WTC11 (cell line): ENCODE measurements around the gene COX7B. TPM values are rescaled to one million over a fixed set of nuclear protein-coding genes. Genes with fewer than 3 reads are reported as not detected.

ENCODE experiments used
- ATAC-seq: fragments of 200-7000 bp; cut with Tn5 transposase; 2 replicates; pipeline ENCODE4 v1.10.0; 2021; ENCODE audit warnings: mild to moderate bottlenecking, moderate library complexity
- CTCF ChIA-PET: fragments of 300-600 bp; sonication (Branson Sonifier 250); formaldehyde crosslinking; loops from one replicate; lab custom pipeline; 2021; ENCODE audit warnings: antibody characterized with exemption; lab: Charles Lee
- POLR2A ChIA-PET: fragments of 350-600 bp; sonication (Branson Sonifier 250); formaldehyde crosslinking; loops from one replicate; lab custom pipeline; 2021; ENCODE audit warnings: antibody characterized with exemption; lab: Charles Lee
- DNase-seq: peaks from one replicate; pipeline ENCODE4 v3.0.0; 2021; ENCODE audit warnings: low spot score
- H3K27ac Mint-ChIP-seq: 2 replicates; pipeline ENCODE4 v1.8.0; 2021; ENCODE audit warnings: mixed read lengths
- H3K27me3 Mint-ChIP-seq: 2 replicates; pipeline ENCODE4 v1.8.0; 2021; ENCODE audit warnings: low read depth, mild to moderate bottlenecking, moderate library complexity, mixed read lengths
- H3K36me3 Mint-ChIP-seq: 2 replicates; pipeline ENCODE4 v1.8.0; 2021; ENCODE audit warnings: mixed read lengths
- H3K4me1 Mint-ChIP-seq: 2 replicates; pipeline ENCODE4 v1.8.0; 2022; ENCODE audit warnings: mixed read lengths
- H3K4me3 Mint-ChIP-seq: 2 replicates; pipeline ENCODE4 v1.8.0; 2021; ENCODE audit warnings: mild to moderate bottlenecking, moderate library complexity, mixed read lengths
- H3K9me3 Mint-ChIP-seq: 2 replicates; pipeline ENCODE4 v1.8.0; 2021; ENCODE audit warnings: mixed read lengths
- ATF6 ChIP-seq: sonication (generic); formaldehyde crosslinking; IDR thresholded peaks from 2 replicates; pipeline ENCODE4 v1.8.1; 2023; ENCODE audit warnings: mild to moderate bottlenecking, missing genetic modification reagents
- CREB1 ChIP-seq: sonication (generic); formaldehyde crosslinking; IDR thresholded peaks from 2 replicates; pipeline ENCODE4 v1.8.0; 2023; ENCODE audit warnings: mild to moderate bottlenecking, missing genetic modification reagents
- CREM ChIP-seq: sonication (generic); formaldehyde crosslinking; IDR thresholded peaks from 2 replicates; pipeline ENCODE4 v1.8.1; 2022; ENCODE audit warnings: mild to moderate bottlenecking, missing genetic modification reagents, moderate library complexity
- FOXP4 ChIP-seq: sonication (generic); formaldehyde crosslinking; IDR thresholded peaks from 2 replicates; pipeline ENCODE4 v1.8.0; 2022; ENCODE audit warnings: mild to moderate bottlenecking, missing genetic modification reagents
- GTF2I ChIP-seq: fragments of 250-450 bp; sonication (Bioruptor Pico); conservative IDR thresholded peaks from 2 replicates; pipeline ENCODE4 v1.4.0; 2021; ENCODE audit warnings: mild to moderate bottlenecking
- JUN ChIP-seq: sonication (generic); formaldehyde crosslinking; IDR thresholded peaks from 2 replicates; pipeline ENCODE4 v1.8.0; 2023; ENCODE audit warnings: mild to moderate bottlenecking, missing genetic modification reagents
- MAX ChIP-seq: sonication (generic); formaldehyde crosslinking; IDR thresholded peaks from 2 replicates; pipeline ENCODE4 v1.8.0; 2022; ENCODE audit warnings: mild to moderate bottlenecking, missing genetic modification reagents
- MLX ChIP-seq: sonication (generic); formaldehyde crosslinking; IDR thresholded peaks from 2 replicates; pipeline ENCODE4 v1.8.1; 2023; ENCODE audit warnings: mild to moderate bottlenecking, missing genetic modification reagents, moderate library complexity
- NR1H2 ChIP-seq: sonication (generic); formaldehyde crosslinking; IDR thresholded peaks from 2 replicates; pipeline ENCODE4 v1.9.0; 2021; ENCODE audit warnings: mild to moderate bottlenecking, moderate library complexity, missing genetic modification reagents
- OVOL2 ChIP-seq: fragments of 250-450 bp; sonication (Bioruptor Pico); IDR thresholded peaks from 2 replicates; pipeline ENCODE4 v1.9.0; 2021; ENCODE audit warnings: mild to moderate bottlenecking, borderline replicate concordance
- RELA ChIP-seq: sonication (generic); formaldehyde crosslinking; IDR thresholded peaks from 2 replicates; pipeline ENCODE4 v1.8.1; 2022; ENCODE audit warnings: missing genetic modification reagents, mild to moderate bottlenecking, borderline replicate concordance
- SMAD4 ChIP-seq: sonication (generic); formaldehyde crosslinking; IDR thresholded peaks from 2 replicates; pipeline ENCODE4 v1.8.0; 2022; ENCODE audit warnings: mild to moderate bottlenecking, missing genetic modification reagents
- SOX15 ChIP-seq: fragments of 250-450 bp; sonication (Bioruptor Pico); IDR thresholded peaks from 2 replicates; pipeline ENCODE4 v1.9.0; 2021; ENCODE audit warnings: mild to moderate bottlenecking
- TCF7 ChIP-seq: sonication (generic); formaldehyde crosslinking; IDR thresholded peaks from 2 replicates; pipeline ENCODE4 v1.8.0; 2022; ENCODE audit warnings: mild to moderate bottlenecking, low read depth, missing genetic modification reagents, moderate library complexity
- ZBTB21 ChIP-seq: sonication (generic); formaldehyde crosslinking; IDR thresholded peaks from 2 replicates; pipeline ENCODE4 v1.8.1; 2023; ENCODE audit warnings: mild to moderate bottlenecking, missing genetic modification reagents, borderline replicate concordance
- ZBTB43 ChIP-seq: sonication (generic); formaldehyde crosslinking; IDR thresholded peaks from 2 replicates; pipeline ENCODE4 v1.8.1; 2023; ENCODE audit warnings: mild to moderate bottlenecking, missing genetic modification reagents
- ZNF121 ChIP-seq: sonication (generic); formaldehyde crosslinking; IDR thresholded peaks from 2 replicates; pipeline ENCODE4 v1.8.0; 2023; ENCODE audit warnings: missing genetic modification reagents
- ZNF396 ChIP-seq: fragments of 250-450 bp; sonication (Bioruptor Pico); IDR thresholded peaks from 2 replicates; pipeline ENCODE4 v1.8.0; 2021; ENCODE audit warnings: mild to moderate bottlenecking, moderate library complexity, borderline replicate concordance
- total RNA-seq: library from RNA; stranded (reverse); gene quantifications from 3 replicates; pipeline ENCODE4 v1.2.3, GENCODE V29; 2021
- TF ChIP-seq, protein P1 (sequence below): fragments of 250-450 bp; sonication (Bioruptor Pico); conservative IDR thresholded peaks from 2 replicates; pipeline ENCODE4 v1.9.0; 2021; ENCODE audit warnings: mild to moderate bottlenecking
- TF ChIP-seq, protein P2 (sequence below): fragments of 250-450 bp; sonication (Bioruptor Pico); IDR thresholded peaks from 2 replicates; pipeline ENCODE4 v1.8.0; 2021; ENCODE audit warnings: mild to moderate bottlenecking

COX7B gene
- total RNA-seq, 1 experiment from 2014 or later: 281 TPM

DNA sequence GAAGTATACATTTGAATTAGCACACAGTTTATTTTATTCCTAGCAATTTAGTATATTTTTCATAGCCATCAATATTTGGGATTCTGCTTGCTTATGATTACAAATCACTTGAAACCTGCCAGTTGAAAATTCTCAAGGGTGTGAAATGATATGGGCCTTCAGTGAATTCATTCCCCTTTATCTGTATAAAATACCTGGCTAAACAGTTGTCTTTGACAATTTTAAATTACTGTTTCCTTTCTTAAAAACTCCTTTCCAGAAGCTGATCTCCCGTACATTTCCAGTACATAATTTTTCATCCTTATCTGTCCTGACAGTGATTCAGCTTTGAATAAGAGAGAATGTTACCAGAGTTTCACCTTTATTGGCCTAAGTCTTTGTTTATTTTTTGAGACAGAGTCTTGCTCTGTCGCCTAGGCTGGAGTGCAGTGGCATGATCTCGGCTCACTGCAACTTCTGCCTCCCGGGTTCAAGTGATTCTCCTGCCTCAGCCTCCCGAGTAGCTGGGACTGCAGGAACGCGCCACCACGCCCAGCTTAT lies 25.1 kb downstream of the COX7B start (continued):
- TF ChIP-seq ZBTB43 (no peak), ZBTB21 (no peak), SOX15 (CRISPR knock-in tag) (no peak), RELA (CRISPR knock-in tag) (no peak), JUN (CRISPR knock-in tag) (no peak), GTF2I (no peak), FOXP4 (CRISPR knock-in tag) (no peak), CREB1 (CRISPR knock-in tag) (no peak), SMAD4 (CRISPR knock-in tag) (no peak)

DNA sequence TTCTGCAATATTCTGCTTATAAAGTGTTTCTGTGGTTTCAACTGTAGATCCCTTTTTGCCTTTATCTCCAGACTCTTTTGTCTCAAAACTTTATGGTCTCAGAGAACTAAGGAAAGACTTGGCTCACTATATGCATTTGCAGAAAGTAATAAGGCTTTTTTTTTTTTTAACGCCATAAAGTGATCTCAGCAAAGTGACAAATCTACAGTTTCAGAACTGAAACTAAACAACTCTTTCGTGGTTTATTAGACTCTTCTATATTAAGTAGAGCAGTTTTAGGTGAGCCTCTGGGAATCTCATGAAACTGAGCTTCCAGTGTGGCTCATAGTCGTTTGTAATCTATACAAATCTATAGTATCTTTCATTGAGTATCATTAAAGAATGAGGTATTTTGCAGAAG lies 26.5 kb downstream of the COX7B start:
- Mint-ChIP-seq H3K4me3 (no peak overlapping the region), H3K27ac (no peak overlapping the region), H3K4me1 (no peaks in the 10 kb centered on the region), H3K36me3 (no peaks in the 10 kb centered on the region), H3K27me3 (no peaks in the 10 kb centered on the region), H3K9me3 (peaks cover 4% of the 10 kb centered on the region; the same call in 1 of the 2 replicates)
- ATAC-seq (no peak), DNase-seq (no peak)
- no peak for TF ChIP-seq ZBTB21
- no peak for TF ChIP-seq MLX (CRISPR knock-in tag)
- TF ChIP-seq, protein P1, sequence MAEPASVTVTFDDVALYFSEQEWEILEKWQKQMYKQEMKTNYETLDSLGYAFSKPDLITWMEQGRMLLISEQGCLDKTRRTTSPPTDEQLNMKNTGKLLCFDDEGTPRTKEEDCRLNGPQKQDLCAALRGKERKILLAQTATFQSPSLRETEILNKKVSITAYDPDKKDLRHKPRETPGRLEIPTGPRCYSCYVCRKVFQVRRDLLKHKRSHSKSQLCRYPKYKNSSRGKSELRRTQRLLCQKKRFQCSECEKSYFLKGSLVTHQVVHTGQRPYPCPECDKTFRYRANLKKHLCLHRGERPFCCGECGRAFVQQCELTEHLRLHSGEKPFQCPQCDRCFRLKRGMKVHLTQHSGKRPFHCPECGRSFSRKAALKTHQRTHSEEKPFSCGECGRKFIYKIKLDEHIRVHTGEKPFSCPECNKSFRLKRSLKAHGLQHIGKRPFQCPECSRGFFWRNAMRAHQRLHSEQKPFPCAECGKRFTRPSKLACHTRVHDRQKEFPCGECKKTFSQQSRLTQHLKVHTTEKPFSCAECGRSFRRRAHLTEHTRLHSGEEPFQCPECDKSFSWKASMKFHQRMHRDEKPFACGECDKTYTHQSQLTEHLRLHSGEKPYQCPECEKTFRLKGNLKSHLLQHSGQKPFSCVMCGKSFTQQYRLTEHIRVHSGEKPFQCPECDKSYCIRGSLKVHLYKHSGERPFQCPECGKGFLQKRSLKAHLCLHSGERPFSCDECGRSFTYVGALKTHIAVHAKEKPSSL (CRISPR knock-in tag): no peak
- TF ChIP-seq OVOL2 (CRISPR knock-in tag): no peak
- no peak for TF ChIP-seq ATF6 (CRISPR knock-in tag)
- TF ChIP-seq MAX (CRISPR knock-in tag): no peak
- ChIA-PET CTCF (interaction anchor here (0.6 kb wide), 1 partner anchor 10 kb away, joined by 5 read pairs; no protein-coding TSS in a partner anchor), POLR2A (no interaction called here)

- POLR2A ChIA-PET: no interaction called here
- no peaks in the 10 kb centered on the region for H3K9me3 Mint-ChIP-seq
- no peaks in the 10 kb centered on the region for H3K4me1 Mint-ChIP-seq
- TF ChIP-seq TCF7 (no peak), CREB1 (CRISPR knock-in tag) (no peak), CREM (CRISPR knock-in tag) (no peak), ZNF121 (CRISPR knock-in tag) (no peak), ZNF396 (no peak), ZBTB43 (no peak), NR1H2 (CRISPR knock-in tag) (no peak), MLX (CRISPR knock-in tag) (no peak)
- TF ChIP-seq, protein P2, sequence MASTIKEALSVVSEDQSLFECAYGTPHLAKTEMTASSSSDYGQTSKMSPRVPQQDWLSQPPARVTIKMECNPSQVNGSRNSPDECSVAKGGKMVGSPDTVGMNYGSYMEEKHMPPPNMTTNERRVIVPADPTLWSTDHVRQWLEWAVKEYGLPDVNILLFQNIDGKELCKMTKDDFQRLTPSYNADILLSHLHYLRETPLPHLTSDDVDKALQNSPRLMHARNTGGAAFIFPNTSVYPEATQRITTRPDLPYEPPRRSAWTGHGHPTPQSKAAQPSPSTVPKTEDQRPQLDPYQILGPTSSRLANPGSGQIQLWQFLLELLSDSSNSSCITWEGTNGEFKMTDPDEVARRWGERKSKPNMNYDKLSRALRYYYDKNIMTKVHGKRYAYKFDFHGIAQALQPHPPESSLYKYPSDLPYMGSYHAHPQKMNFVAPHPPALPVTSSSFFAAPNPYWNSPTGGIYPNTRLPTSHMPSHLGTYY (CRISPR knock-in tag): no peak
- no peak for ATAC-seq
- H3K4me3 Mint-ChIP-seq: no peak overlapping the region
- H3K36me3 Mint-ChIP-seq: peaks cover 3% of the 10 kb centered on the region; the same call in 1 of the 2 replicates
- CTCF ChIA-PET: no interaction called here
- DNase-seq: no peak
- no peaks in the 10 kb centered on the region for H3K27me3 Mint-ChIP-seq
- H3K27ac Mint-ChIP-seq: no peak overlapping the region
Measured at GRCh38 chrX:77930581-77930980, 31.3 kb downstream of the COX7B start.
